Testis (tissue), 3 donors: ENCODE measurements around the gene DIAPH3. TPM values are rescaled to one million over a fixed set of nuclear protein-coding genes. Genes with fewer than 3 reads are reported as not detected.

Source experiments
- DNase-seq: peaks from one replicate; pipeline ENCODE4 v3.0.0-alpha.2; 2019
- H3K27ac ChIP-seq, 2 donors: fragments of 200-600 bp; sonication (generic); one replicate each; pipeline ENCODE4 v1.5.1; 2019
- H3K27me3 ChIP-seq: fragments of 200-600 bp; sonication (generic); one replicate; pipeline ENCODE4 v1.5.1; 2019
- H3K36me3 ChIP-seq: fragments of 200-600 bp; sonication (generic); one replicate; pipeline ENCODE4 v1.5.1; 2017; ENCODE audit warnings: low read depth; ENCODE audit errors: missing control alignments
- H3K4me1 ChIP-seq: fragments of 200-600 bp; sonication (generic); one replicate; pipeline ENCODE4 v1.5.1; 2019
- H3K4me3 ChIP-seq, 2 donors: fragments of 200-600 bp; sonication (generic); one replicate each; pipeline ENCODE4 v1.5.1; 2017 to 2019
- H3K9me3 ChIP-seq: fragments of 200-600 bp; sonication (generic); one replicate; pipeline ENCODE4 v1.5.1; 2017
- POLR2A ChIP-seq: fragments of 450-650 bp; IDR thresholded peaks from one replicate; pipeline ENCODE4 v1.6.1; 2017; ENCODE audit warnings: antibody characterized with exemption, mild to moderate bottlenecking, moderate library complexity
- WGBS, 2 donors: methylation state at CpG; one replicate each; pipeline ENCODE4 v1.1.5; 2018; 5-methylcytosine and 5-hydroxymethylcytosine counted together
- intact Hi-C: fragments of 100-400 bp; cut with DNase I; formaldehyde crosslinking; loops from one replicate; pipeline ENCODE4 v1.15.1; 2023; ENCODE audit warnings: low total_unique reads
- polyA plus RNA-seq: library from polyadenylated mRNA; stranded (reverse); fragments of 350-450 nt; fragmentation: Illumina TruSeq; extraction: RNeasy Lipid Tissue Mini Kit (QIAGEN cat#74804); gene quantifications from one replicate; pipeline ENCODE4 v1.2.3, GENCODE V29; 2014; ENCODE audit warnings: low read depth, low replicate concordance; ENCODE audit not compliant: insufficient read depth
- total RNA-seq, 2 donors: library from RNA; depleted of rRNA; stranded (reverse); fragments of >200 nt; gene quantifications; one replicate each; pipeline ENCODE4 v1.2.3, GENCODE V29; 2016
- TF ChIP-seq, protein P1 (sequence below), 3 experiments: fragments of 450-650 bp in 2 of 3; fragments of 200-600 bp in 1 of 3; sonication (generic) in 1 of 3; IDR thresholded peaks; one replicate each; pipeline ENCODE4 v1.5.1; 2016 to 2019; ENCODE audit warnings: antibody characterized with exemption in 3 of 3, mild to moderate bottlenecking in 2 of 3, moderate library complexity in 1 of 3

Gene DIAPH3
- total and polyA plus RNA-seq, 3 donors from 2014 or later, result 12.5 to 30.3 (median 18.7) TPM

DNA sequence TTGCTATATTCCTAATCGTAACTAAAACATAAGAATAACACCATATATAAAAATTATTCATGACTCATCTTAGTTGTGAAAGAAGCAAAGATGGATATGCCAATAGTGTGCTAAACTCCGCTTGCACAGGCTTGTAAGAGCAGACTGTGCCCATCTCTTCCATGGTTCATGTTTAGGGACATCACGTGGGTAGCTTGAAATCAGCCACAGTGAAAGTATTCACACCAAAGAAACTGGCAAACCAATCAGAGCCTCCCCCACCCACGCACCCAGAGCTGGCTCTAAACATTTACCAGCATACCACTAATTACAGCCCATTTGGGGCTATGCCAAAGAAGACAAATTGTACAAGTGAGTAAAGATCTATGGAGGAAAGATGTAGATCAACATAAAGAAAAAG is 147.5 kb downstream of the DIAPH3 start:
- 90 to 95% methylated on average over 4 of the region's 4 CpGs for WGBS, 2 donors
- Histone ChIP-seq H3K4me3 (no peak overlapping the region), H3K4me1 (no peaks in the 10 kb centered on the region), H3K27ac (no peak overlapping the region), H3K36me3 (no peaks in the 10 kb centered on the region), H3K27me3 (no peaks in the 10 kb centered on the region), H3K9me3 (no peaks in the 10 kb centered on the region)
- no peak for TF ChIP-seq POLR2A
- intact Hi-C loops, result no loop called here
- DNase-seq, result no peak

DNA sequence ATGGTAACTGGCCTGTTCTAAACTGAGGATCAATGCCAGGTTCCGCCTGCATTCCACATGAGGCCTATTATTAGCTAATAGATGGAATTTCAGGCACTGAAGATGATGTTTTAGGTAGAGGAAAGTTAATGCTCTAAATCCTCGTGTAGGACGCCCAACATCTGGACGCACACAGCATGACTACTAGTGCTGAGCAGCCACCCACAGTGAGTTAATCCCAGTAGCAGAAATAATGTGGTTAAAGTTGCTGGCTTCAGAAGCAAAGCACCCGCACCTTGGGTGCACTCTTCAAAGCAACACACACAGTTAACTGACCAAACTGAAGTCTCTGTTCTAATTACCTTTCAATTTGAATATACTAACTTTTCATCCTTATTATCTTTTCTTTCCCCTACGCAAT is 150.6 kb downstream of the DIAPH3 start:
- Histone ChIP-seq H3K27ac (no peak overlapping the region), H3K9me3 (no peaks in the 10 kb centered on the region), H3K4me3 (no peak overlapping the region), H3K27me3 (no peaks in the 10 kb centered on the region), H3K4me1 (no peaks in the 10 kb centered on the region), H3K36me3 (no peaks in the 10 kb centered on the region)
- TF ChIP-seq POLR2A, result no peak
- TF ChIP-seq, protein P1, sequence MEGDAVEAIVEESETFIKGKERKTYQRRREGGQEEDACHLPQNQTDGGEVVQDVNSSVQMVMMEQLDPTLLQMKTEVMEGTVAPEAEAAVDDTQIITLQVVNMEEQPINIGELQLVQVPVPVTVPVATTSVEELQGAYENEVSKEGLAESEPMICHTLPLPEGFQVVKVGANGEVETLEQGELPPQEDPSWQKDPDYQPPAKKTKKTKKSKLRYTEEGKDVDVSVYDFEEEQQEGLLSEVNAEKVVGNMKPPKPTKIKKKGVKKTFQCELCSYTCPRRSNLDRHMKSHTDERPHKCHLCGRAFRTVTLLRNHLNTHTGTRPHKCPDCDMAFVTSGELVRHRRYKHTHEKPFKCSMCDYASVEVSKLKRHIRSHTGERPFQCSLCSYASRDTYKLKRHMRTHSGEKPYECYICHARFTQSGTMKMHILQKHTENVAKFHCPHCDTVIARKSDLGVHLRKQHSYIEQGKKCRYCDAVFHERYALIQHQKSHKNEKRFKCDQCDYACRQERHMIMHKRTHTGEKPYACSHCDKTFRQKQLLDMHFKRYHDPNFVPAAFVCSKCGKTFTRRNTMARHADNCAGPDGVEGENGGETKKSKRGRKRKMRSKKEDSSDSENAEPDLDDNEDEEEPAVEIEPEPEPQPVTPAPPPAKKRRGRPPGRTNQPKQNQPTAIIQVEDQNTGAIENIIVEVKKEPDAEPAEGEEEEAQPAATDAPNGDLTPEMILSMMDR (IDR thresholded peaks at IDR 0.05), result no peak
- intact Hi-C loops, result no loop called here
- no peak for DNase-seq
- WGBS, 2 donors, result 93 to 95% methylated on average over 6 of the region's 6 CpGs

DNA sequence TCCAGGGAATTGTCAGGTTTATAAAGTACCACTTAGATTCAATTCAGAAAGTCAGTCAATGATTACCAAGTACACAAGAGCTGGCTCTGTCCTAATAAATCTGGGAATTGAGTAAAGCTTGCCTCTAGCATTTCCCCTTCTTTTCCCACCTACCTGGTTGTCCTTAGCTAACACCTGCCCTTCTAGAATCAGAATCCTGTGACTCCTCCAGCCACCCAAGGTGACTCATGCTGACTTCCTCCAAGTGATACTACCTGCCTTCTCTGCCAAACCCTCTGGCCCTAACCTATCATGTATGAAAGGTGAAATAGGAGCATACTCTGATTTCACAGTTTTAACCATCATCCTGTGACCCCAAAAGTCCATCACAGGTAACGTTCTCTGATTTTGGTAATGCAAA is 151.2 kb downstream of the DIAPH3 start:
- Histone ChIP-seq H3K4me3 (no peak overlapping the region), H3K9me3 (no peaks in the 10 kb centered on the region), H3K27ac (no peak overlapping the region), H3K36me3 (no peaks in the 10 kb centered on the region), H3K4me1 (no peaks in the 10 kb centered on the region), H3K27me3 (no peaks in the 10 kb centered on the region)
- WGBS, 2 donors, result 94 to 95% methylated on average over 1 of the region's 1 CpG
- no peak for TF ChIP-seq POLR2A
- TF ChIP-seq, protein P1 (IDR thresholded peaks at IDR 0.05), result no peak
- DNase-seq, result no peak
- intact Hi-C loops, result no loop called here

DNA sequence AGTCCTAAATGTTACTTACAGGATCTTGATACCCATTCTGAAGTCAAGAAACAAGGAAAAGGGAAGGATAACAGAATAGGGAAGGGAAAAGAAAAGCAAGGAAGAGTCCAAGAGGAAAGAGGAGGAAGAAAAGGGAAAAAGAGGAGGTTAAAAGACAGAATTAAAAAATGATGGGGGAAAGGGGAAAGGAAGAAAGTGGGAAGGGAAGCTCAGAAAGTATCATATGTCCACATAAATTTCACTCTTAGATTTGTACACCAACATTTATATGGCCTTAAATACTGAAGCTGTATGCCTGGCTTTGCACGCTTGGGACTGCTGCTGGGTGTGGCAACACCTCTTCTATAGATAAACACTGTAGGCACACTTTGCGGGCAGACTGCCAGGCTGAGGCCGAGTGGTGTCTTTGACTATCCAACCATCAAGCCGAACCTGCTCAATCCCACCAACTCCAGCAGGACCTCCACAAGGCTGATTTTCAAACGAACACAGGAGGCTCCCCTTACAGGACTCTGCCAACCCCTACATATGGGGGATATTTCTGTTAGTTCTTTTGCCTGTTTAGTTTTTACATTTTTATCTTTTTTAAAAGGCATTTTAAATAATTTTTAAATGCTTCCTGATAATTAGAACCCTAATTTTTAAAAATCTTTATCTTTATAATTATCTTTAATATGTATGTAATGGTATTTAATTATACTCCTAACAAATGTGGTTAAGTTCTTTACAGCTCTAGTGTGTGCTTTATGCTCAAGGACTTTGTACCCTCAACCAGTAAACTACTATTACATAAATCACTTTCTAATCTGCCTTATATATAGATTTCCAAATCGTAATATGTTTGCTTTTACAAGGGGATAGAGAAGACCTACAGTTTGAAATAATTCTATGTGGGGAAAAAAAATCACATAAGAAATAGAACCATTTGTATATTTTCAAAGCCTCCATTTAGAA is 154.2 kb downstream of the DIAPH3 start:
- WGBS, 2 donors, result 78 to 87% methylated on average over 6 of the region's 6 CpGs

DNA sequence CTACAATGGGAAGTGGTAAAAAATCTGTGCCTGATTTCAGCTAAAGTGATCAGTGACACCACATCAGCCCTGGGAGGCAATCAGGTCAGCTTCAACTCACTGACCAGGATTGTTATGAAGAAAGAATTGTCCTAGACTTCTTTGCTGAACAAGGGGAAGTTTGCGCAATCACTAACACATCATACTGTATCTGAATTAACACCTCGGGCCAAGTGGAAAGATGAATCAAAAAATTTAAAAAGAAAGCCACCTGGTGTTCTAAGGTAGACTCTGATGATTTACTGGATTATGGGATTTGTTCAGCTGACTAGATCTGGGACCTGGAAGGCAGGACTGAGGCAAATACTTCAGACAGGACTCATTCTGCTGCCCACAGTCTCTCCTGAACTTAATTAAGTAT is 161.8 kb downstream of the DIAPH3 start:
- no peak overlapping the region for H3K27ac ChIP-seq
- no peak overlapping the region for H3K4me3 ChIP-seq
- no peaks in the 10 kb centered on the region for H3K4me1 ChIP-seq
- TF ChIP-seq, protein P1 (IDR thresholded peaks at IDR 0.05), result no peak
- TF ChIP-seq POLR2A, result no peak
- H3K27me3 ChIP-seq, result no peaks in the 10 kb centered on the region
- H3K36me3 ChIP-seq, result no peaks in the 10 kb centered on the region
- intact Hi-C loops, result no loop called here
- no peaks in the 10 kb centered on the region for H3K9me3 ChIP-seq
- WGBS, 2 donors, result 71 to 87% methylated on average over 2 of the region's 2 CpGs
- no peak for DNase-seq

More for the DNA sequence above, 154.2 kb downstream of the DIAPH3 start:
- Histone ChIP-seq H3K4me1 (no peaks in the 10 kb centered on the region), H3K4me3 (no peak overlapping the region), H3K27me3 (no peaks in the 10 kb centered on the region), H3K27ac (no peak overlapping the region), H3K36me3 (no peaks in the 10 kb centered on the region), H3K9me3 (no peaks in the 10 kb centered on the region)
- intact Hi-C loops, result no loop called here
- DNase-seq, result no peak
- TF ChIP-seq, protein P1 (IDR thresholded peaks at IDR 0.05), result no peak
- no peak for TF ChIP-seq POLR2A
